H1 (cell line): ENCODE data around the gene DMXL1. TPM values are rescaled to one million over a fixed set of nuclear protein-coding genes. Genes with fewer than 3 reads are reported as not detected.

ENCODE experiments used
- ASH2L ChIP-seq: fragments of 200-600, 300-600 bp; sonication (generic); IDR thresholded peaks from one replicate; pipeline ENCODE4 v1.7.1; 2017; ENCODE audit warnings: low read length
- BCL11A ChIP-seq, 2 experiments: IDR thresholded peaks; one replicate each; pipeline ENCODE4 v1.6.1; 2011; ENCODE audit warnings: low read depth in 2 of 2, low read length in 2 of 2, mild to moderate bottlenecking in 2 of 2
- CEBPB ChIP-seq: IDR thresholded peaks from 2 replicates; pipeline ENCODE4 v1.6.1; 2012; ENCODE audit warnings: low read depth, low read length
- PHF8 ChIP-seq: fragments of 200-600 bp; sonication (generic); conservative IDR thresholded peaks from 2 replicates; pipeline ENCODE4 v1.7.1; 2012; ENCODE audit warnings: low read depth, mild to moderate bottlenecking, inconsistent platforms, low read length, moderate library complexity
- SIN3A ChIP-seq, 2 experiments: IDR thresholded peaks in 1 of 2; conservative IDR thresholded peaks in 1 of 2; 2 replicates each; pipeline ENCODE4 v1.6.1; 2011 to 2012; ENCODE audit warnings: low read length in 2 of 2, improper control_type of control experiment in 1 of 2, low read depth in 1 of 2, mild to moderate bottlenecking in 1 of 2
- TAF1 ChIP-seq: IDR thresholded peaks from 2 replicates; pipeline ENCODE4 v1.6.1; 2011; ENCODE audit warnings: mild to moderate bottlenecking, low read depth, low read length
- polyA plus RNA-seq, 7 experiments: library from polyadenylated mRNA; depleted of rRNA in 3 of 7; stranded (reverse) in 5 of 7; unstranded in 2 of 7; fragments of >200 nt in 5 of 7; fragments of 200-250 nt in 2 of 7; gene quantifications; 1 replicate in 5 of 7; 2 replicates in 1 of 7; 4 replicates in 1 of 7; pipeline versions ENCODE4 v1.2.1 to v1.2.3, GENCODE V29; 2011 to 2013; ENCODE audit warnings: missing spikeins in 2 of 7, mixed read lengths in 2 of 7
- total RNA-seq: library from RNA; stranded (reverse); fragmentation: NEBNext Ultra II Directional; extraction: Animal tissue kit (Norgen Biotek cat#: 25700); gene quantifications from 2 replicates; pipeline ENCODE4 v1.2.1, GENCODE V29; 2021
- TF ChIP-seq, protein P1 (sequence below): IDR thresholded peaks from 2 replicates; pipeline ENCODE4 v1.6.1; 2012; ENCODE audit warnings: inconsistent platforms

DMXL1 gene
- total and polyA plus RNA-seq, 2 of the 8 experiments (the other 6 are each of a cell fraction or from before 2014, with no cell fraction given): 10.1 to 43.9 TPM

DNA sequence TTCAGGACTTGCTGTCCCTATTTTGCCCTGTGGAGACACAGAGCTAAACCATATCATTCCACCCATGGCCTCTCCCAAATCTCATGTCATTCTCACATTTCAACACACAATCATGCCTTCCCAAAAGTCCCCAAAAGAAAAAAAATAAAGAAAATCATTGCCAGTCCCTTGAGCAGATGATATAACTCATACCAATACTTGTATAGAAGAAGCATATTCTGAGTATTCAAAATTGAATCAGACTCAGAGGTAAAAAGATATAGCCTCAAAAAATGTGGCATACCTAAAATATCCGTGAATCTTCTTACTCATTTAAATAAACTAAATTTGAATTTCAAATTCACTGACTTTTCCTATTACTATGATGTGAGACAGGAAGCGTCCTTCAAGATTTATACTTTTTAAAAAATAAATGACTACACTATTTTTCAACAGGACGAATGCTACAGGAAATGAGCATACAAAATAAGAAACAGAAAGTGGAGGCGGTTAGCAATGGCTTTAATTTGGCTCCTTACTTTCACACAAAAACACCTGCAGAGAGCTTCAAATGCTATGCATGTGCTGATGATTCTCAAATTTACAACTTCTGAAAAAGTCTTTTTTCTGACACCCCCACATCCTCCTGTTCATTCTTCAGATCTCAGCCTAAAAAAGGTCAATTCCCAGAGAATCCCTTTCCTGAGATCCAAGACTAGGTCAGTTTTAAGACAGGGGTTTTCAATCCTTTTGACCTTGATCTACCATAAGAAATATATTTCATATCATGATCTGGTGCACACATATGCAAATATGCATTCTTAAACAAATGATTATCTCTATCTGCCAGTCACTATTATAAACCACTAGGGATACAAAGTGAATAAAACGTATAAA lies 39.6 kb upstream of the DMXL1 start (continued):
- TF ChIP-seq, protein P1, sequence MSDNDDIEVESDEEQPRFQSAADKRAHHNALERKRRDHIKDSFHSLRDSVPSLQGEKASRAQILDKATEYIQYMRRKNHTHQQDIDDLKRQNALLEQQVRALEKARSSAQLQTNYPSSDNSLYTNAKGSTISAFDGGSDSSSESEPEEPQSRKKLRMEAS: no peak
- no peak for TF ChIP-seq BCL11A (IDR thresholded peaks at IDR 0.05; ENCODE audit: low read depth in 2 of 2, low read length in 2 of 2)
- TF ChIP-seq PHF8: no peak
- TF ChIP-seq ASH2L: no peak
- no peak for TF ChIP-seq TAF1
- no peak for TF ChIP-seq SIN3A (conservative IDR thresholded peaks at IDR 0.05 in 1 of 2, IDR thresholded peaks at IDR 0.05 in 1 of 2; ENCODE audit: low read depth in 1 of 2, low read length in 2 of 2)
- no peak for TF ChIP-seq CEBPB
